A549 (cell line): ENCODE data around the gene SIRT4. TPM values are rescaled to one million over a fixed set of nuclear protein-coding genes. Genes with fewer than 3 reads are reported as not detected.

Experiments used
- ATAC-seq, 2 experiments: fragments of 200-7000 bp in 1 of 2; fragments of >200 bp in 1 of 2; cut with Nextera tagmentation in 1 of 2; cut with Tn5 transposase in 1 of 2; 3 replicates each; pipeline versions ENCODE4 v1.8.0 to v1.9.1; 2018 to 2020; ENCODE audit warnings: mild to moderate bottlenecking in 1 of 2, moderate library complexity in 1 of 2
- CTCF ChIA-PET: fragments of 300-600 bp; sonication (Branson Sonifier 250); formaldehyde crosslinking; extraction: SDS; loops from one replicate; lab custom pipeline; 2021; ENCODE audit warnings: antibody characterized with exemption, inconsistent platforms; lab: Yijun Ruan, JAX
- POLR2A ChIA-PET: fragments of 350-600 bp; formaldehyde crosslinking; extraction: SDS; loops from one replicate; lab custom pipeline; 2021; ENCODE audit warnings: antibody characterized with exemption, inconsistent platforms; lab: Yijun Ruan, JAX
- DNase-seq, 2 experiments: peaks; one replicate each; pipeline versions ENCODE4 v3.0.0 to v3.0.0-alpha.2; 2011 to 2016; ENCODE audit warnings: low read depth in 1 of 2, low spot score in 1 of 2
- FAIRE-seq: peaks from 2 replicates; lab custom pipeline; 2011; peaks lifted over from hg19 to GRCh38; lab: Jason Lieb, UNC
- H3K27ac ChIP-seq, 2 experiments: fragments of >200 bp; sonication (Bioruptor Twin); formaldehyde crosslinking; 3 replicates each; pipeline ENCODE4 v1.5.1; 2016 to 2017
- H3K4me1 ChIP-seq: fragments of >200 bp; sonication (Bioruptor Twin); formaldehyde crosslinking; 3 replicates; pipeline ENCODE4 v1.6.1; 2016
- H3K4me2 ChIP-seq: fragments of >200 bp; sonication (Bioruptor Twin); formaldehyde crosslinking; 3 replicates; pipeline ENCODE4 v1.6.1; 2016
- H3K4me3 ChIP-seq: fragments of >200 bp; sonication (Bioruptor Twin); formaldehyde crosslinking; 3 replicates; pipeline ENCODE4 v1.5.1; 2016
- H3K9me3 ChIP-seq: fragments of >200 bp; sonication (Bioruptor Twin); formaldehyde crosslinking; 3 replicates; pipeline ENCODE4 v1.6.1; 2016
- BHLHE40 ChIP-seq: IDR thresholded peaks from 2 replicates; pipeline ENCODE4 v1.6.1; 2012; ENCODE audit warnings: low read depth, low read length, inconsistent platforms
- CHD4 ChIP-seq: fragments of 200-600 bp; sonication (generic); IDR thresholded peaks from 2 replicates; pipeline ENCODE4 v1.6.1; 2016; ENCODE audit warnings: antibody characterized with exemption, mild to moderate bottlenecking, borderline replicate concordance
- CTCF ChIP-seq: fragments of >200 bp; sonication (Bioruptor Twin); formaldehyde crosslinking; IDR thresholded peaks from 3 replicates; pipeline ENCODE4 v1.5.1; 2016
- EHMT2 ChIP-seq: fragments of 200-600 bp; sonication (generic); IDR thresholded peaks from 2 replicates; pipeline ENCODE4 v1.6.1; 2016; ENCODE audit warnings: antibody characterized with exemption, low read depth, mild to moderate bottlenecking, moderate library complexity
- ESRRA ChIP-seq: fragments of 150-350 bp; IDR thresholded peaks from 2 replicates; pipeline ENCODE4 v1.6.1; 2014; ENCODE audit warnings: mild to moderate bottlenecking, low read length, borderline replicate concordance
- FOSL2 ChIP-seq, 2 experiments: fragments of 450-650 bp in 1 of 2; fragments of >200 bp in 1 of 2; sonication (Bioruptor Twin) in 1 of 2; formaldehyde crosslinking; IDR thresholded peaks; 2 replicates each; pipeline versions ENCODE4 v1.5.0 to v1.6.1; 2016 to 2020; ENCODE audit warnings: mild to moderate bottlenecking in 1 of 2, moderate library complexity in 1 of 2
- GATA3 ChIP-seq: IDR thresholded peaks from 2 replicates; pipeline ENCODE4 v1.6.1; 2012; ENCODE audit warnings: borderline replicate concordance
- HDAC2 ChIP-seq: fragments of 200-600 bp; sonication (generic); IDR thresholded peaks from 2 replicates; pipeline ENCODE4 v1.6.1; 2016
- HES2 ChIP-seq: fragments of >200 bp; sonication (Bioruptor Twin); formaldehyde crosslinking; IDR thresholded peaks from 2 replicates; pipeline ENCODE4 v1.6.1; 2016
- HEYL ChIP-seq: fragments of 250-450 bp; sonication (Bioruptor Pico); IDR thresholded peaks from 2 replicates; pipeline ENCODE4 v1.8.0; 2021; ENCODE audit warnings: mild to moderate bottlenecking, moderate library complexity
- HOXA7 ChIP-seq: fragments of 250-450 bp; sonication (Bioruptor Pico); IDR thresholded peaks from 2 replicates; pipeline ENCODE4 v1.5.0; 2020; ENCODE audit warnings: mild to moderate bottlenecking, moderate library complexity
- JUN ChIP-seq, 2 experiments: fragments of >200 bp; sonication (Bioruptor Twin); formaldehyde crosslinking; IDR thresholded peaks; 2 replicates in 1 of 2; 3 replicates in 1 of 2; pipeline ENCODE4 v1.6.1; 2016 to 2017
- JUNB ChIP-seq: fragments of >200 bp; sonication (Bioruptor Twin); formaldehyde crosslinking; IDR thresholded peaks from 2 replicates; pipeline ENCODE4 v1.6.1; 2016
- PHF8 ChIP-seq: fragments of 200-600 bp; sonication (generic); IDR thresholded peaks from 2 replicates; pipeline ENCODE4 v1.6.1; 2016; ENCODE audit warnings: low read depth, mild to moderate bottlenecking, antibody characterized with exemption, moderate library complexity, borderline replicate concordance
- POLR2AphosphoS2 ChIP-seq: conservative IDR thresholded peaks from 2 replicates; pipeline ENCODE4 v1.6.1; 2012; ENCODE audit warnings: low read length, improper control_type of control experiment, inconsistent platforms
- USF2 ChIP-seq: fragments of 450-650 bp; IDR thresholded peaks from 2 replicates; pipeline ENCODE4 v1.6.1; 2014; ENCODE audit warnings: antibody characterized with exemption
- ZFP36 ChIP-seq: fragments of 450-650 bp; IDR thresholded peaks from 2 replicates; pipeline ENCODE4 v1.6.1; 2014; ENCODE audit warnings: borderline replicate concordance; ENCODE audit not compliant: partially characterized antibody
- ZNF302 ChIP-seq: fragments of 250-450 bp; sonication (Bioruptor Pico); IDR thresholded peaks from 2 replicates; pipeline ENCODE4 v1.9.0; 2021; ENCODE audit warnings: inconsistent platforms, mild to moderate bottlenecking, moderate library complexity
- ZSCAN20 ChIP-seq: fragments of 250-450 bp; sonication (Bioruptor Pico); IDR thresholded peaks from 2 replicates; pipeline ENCODE4 v1.8.0; 2022; ENCODE audit warnings: mild to moderate bottlenecking, moderate library complexity
- WGBS: methylation state at CpG from one replicate; pipeline ENCODE4 v1.1.6; 2017; ENCODE audit errors: missing lambda C conversion rate; 5-methylcytosine and 5-hydroxymethylcytosine counted together
- polyA plus RNA-seq, 4 experiments: library from polyadenylated mRNA; depleted of rRNA in 3 of 4; stranded (reverse); fragments of >200 nt; fragmentation: RNase III in 1 of 4; extraction: RNeasy Plus Mini Kit Qiagen cat#74134 plus additional on column Dnase treatment in 1 of 4; gene quantifications; 2 replicates in 3 of 4; 3 replicates in 1 of 4; pipeline ENCODE4 v1.2.3, GENCODE V29; 2011 to 2017
- small RNA-seq, 6 experiments: library from RNA; depleted of rRNA; stranded (forward); fragments of <200 nt; gene quantifications; one replicate each; pipeline ENCODE3, GENCODE V24; 2012
- TF ChIP-seq, protein P1 (sequence below): fragments of >200 bp; sonication (Bioruptor Twin); formaldehyde crosslinking; IDR thresholded peaks from 3 replicates; pipeline ENCODE4 v1.6.1; 2016
- TF ChIP-seq, protein P2 (sequence below): fragments of 250-450 bp; sonication (Bioruptor Pico); IDR thresholded peaks from 2 replicates; pipeline ENCODE4 v1.5.0; 2021; ENCODE audit warnings: mild to moderate bottlenecking, moderate library complexity, borderline replicate concordance

SIRT4 gene
- polyA plus RNA-seq, 2 of the 4 experiments (the other 2 are of a cell fraction) = 1.6 TPM

DNA sequence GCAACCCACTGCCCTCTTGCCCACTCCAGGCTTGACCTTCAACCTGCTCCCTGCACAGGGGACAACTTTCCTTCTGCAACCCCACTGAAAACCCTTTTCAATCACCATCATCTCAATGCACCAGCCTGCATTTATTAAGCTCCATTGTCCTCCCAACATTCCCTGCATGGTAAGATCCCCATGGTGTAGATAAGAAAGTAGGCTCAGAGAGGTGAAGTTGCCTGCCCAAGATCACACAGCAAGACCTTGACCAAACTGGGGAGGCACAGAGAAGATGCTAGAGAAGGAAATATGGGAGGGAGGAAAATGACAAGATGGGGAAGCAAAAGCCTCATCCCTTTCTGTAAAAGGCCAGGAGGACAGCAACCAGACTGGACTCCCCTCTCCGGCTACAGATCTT, 57.0 kb downstream of the SIRT4 start:
- no peak overlapping the region for H3K4me3 ChIP-seq
- 94% methylated on average over 1 of the region's 1 CpG for WGBS
- no peak overlapping the region for H3K4me2 ChIP-seq
- H3K9me3 ChIP-seq = no peaks in the 10 kb centered on the region
- ATAC-seq (no peak), FAIRE-seq (no peak), DNase-seq (no peak)
- H3K27ac ChIP-seq = no peak overlapping the region
- CTCF ChIA-PET = interaction anchor here (1.0 to 1.4 kb wide), 3 partner anchors 8 to 108 kb away, joined by 3 to 5 read pairs (median 4); no protein-coding TSS in a partner anchor
- POLR2A ChIA-PET = no interaction called here
- TF ChIP-seq JUNB (no peak), ZFP36 (peak; percentile 41), ESRRA (no peak), CHD4 (no peak), HOXA7 (CRISPR knock-in tag) (no peak)
- H3K4me1 ChIP-seq = no peaks in the 10 kb centered on the region

GRCh38 chr12:120361506-120362208, 59.5 kb downstream of the SIRT4 start:
- Histone ChIP-seq H3K4me1 (no peaks in the 10 kb centered on the region), H3K4me3 (no peak overlapping the region), H3K9me3 (no peaks in the 10 kb centered on the region), H3K4me2 (no peak overlapping the region), H3K27ac (no peak overlapping the region)
- 86% methylated on average over 39 of the region's 56 CpGs for WGBS
- ChIA-PET CTCF (interaction anchor here (0.8 to 2.2 kb wide), 4 partner anchors 10 to 70 kb away, joined by 3 to 26 read pairs (median 10); no protein-coding TSS in a partner anchor), POLR2A (no interaction called here)
- ATAC-seq (no peak), DNase-seq (no peak), FAIRE-seq (no peak)
- no peak for TF ChIP-seq HEYL (CRISPR knock-in tag)
- no peak for TF ChIP-seq ZSCAN20 (CRISPR knock-in tag)
- TF ChIP-seq JUN (IDR thresholded peaks at IDR 0.05) = no peak
- TF ChIP-seq EHMT2 = no peak
- no peak for TF ChIP-seq ZNF302 (CRISPR knock-in tag)
- TF ChIP-seq, protein P1, sequence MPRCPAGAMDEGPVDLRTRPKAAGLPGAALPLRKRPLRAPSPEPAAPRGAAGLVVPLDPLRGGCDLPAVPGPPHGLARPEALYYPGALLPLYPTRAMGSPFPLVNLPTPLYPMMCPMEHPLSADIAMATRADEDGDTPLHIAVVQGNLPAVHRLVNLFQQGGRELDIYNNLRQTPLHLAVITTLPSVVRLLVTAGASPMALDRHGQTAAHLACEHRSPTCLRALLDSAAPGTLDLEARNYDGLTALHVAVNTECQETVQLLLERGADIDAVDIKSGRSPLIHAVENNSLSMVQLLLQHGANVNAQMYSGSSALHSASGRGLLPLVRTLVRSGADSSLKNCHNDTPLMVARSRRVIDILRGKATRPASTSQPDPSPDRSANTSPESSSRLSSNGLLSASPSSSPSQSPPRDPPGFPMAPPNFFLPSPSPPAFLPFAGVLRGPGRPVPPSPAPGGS = no peak
- TF ChIP-seq BHLHE40 = no peak
- TF ChIP-seq, protein P2, sequence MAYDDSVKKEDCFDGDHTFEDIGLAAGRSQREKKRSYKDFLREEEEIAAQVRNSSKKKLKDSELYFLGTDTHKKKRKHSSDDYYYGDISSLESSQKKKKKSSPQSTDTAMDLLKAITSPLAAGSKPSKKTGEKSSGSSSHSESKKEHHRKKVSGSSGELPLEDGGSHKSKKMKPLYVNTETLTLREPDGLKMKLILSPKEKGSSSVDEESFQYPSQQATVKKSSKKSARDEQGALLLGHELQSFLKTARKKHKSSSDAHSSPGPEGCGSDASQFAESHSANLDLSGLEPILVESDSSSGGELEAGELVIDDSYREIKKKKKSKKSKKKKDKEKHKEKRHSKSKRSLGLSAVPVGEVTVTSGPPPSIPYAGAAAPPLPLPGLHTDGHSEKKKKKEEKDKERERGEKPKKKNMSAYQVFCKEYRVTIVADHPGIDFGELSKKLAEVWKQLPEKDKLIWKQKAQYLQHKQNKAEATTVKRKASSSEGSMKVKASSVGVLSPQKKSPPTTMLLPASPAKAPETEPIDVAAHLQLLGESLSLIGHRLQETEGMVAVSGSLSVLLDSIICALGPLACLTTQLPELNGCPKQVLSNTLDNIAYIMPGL (CRISPR knock-in tag) = no peak
- no peak for TF ChIP-seq POLR2AphosphoS2
- TF ChIP-seq USF2 = no peak
- TF ChIP-seq PHF8 = no peak
- TF ChIP-seq HES2 = no peak
- TF ChIP-seq HDAC2 = no peak
- no peak for TF ChIP-seq CTCF
- no peak for TF ChIP-seq FOSL2 (IDR thresholded peaks at IDR 0.05)
- TF ChIP-seq FOSL2 (CRISPR knock-in tag; IDR thresholded peaks at IDR 0.05) = no peak
- no peak for TF ChIP-seq JUNB
- no peak for TF ChIP-seq GATA3

Small RNA genes lying within 50 kb of the gene (small RNA-seq; reads per million reads assigned to genes)
- gene RNU4-1 (4.9 to 425 (median 44.7) reads per million in 6 experiments), gene RNU4-2 (12.8 to 1,807 (median 120) reads per million in 6 experiments), gene RNU6-1088P (0 reads per million in 6 experiments)

Other genes starting within 250 kb of the SIRT4 start
- gene RAB35, start 185.6 kb upstream of the SIRT4 start, polyA plus RNA-seq (2011; rRNA removed) = 42.0 and 67.6 TPM in 2 replicates
- 44.0 to 49.5 TPM (median 47.8 TPM) in 3 replicates for gene RAB35, start 185.6 kb upstream of the SIRT4 start, polyA plus RNA-seq (2017; fragmentation: RNase III; extraction: RNeasy Plus Mini Kit Qiagen cat#74134 plus additional on column Dnase treatment)
- gene GCN1, start 107.6 kb upstream of the SIRT4 start, polyA plus RNA-seq (2011; rRNA removed) = 64.1 and 81.5 TPM in 2 replicates
- 43.2 to 50.8 TPM (median 45.8 TPM) in 3 replicates for gene GCN1, start 107.6 kb upstream of the SIRT4 start, polyA plus RNA-seq (2017; fragmentation: RNase III; extraction: RNeasy Plus Mini Kit Qiagen cat#74134 plus additional on column Dnase treatment)
- gene RPLP0, start 101.2 kb upstream of the SIRT4 start, polyA plus RNA-seq (2011; rRNA removed) = 5,441 and 7,182 TPM in 2 replicates
- gene RPLP0, start 101.2 kb upstream of the SIRT4 start, polyA plus RNA-seq (2017; fragmentation: RNase III; extraction: RNeasy Plus Mini Kit Qiagen cat#74134 plus additional on column Dnase treatment) = 3,449 to 3,524 TPM (median 3,456 TPM) in 3 replicates
- gene PXN, start 36.6 kb upstream of the SIRT4 start, polyA plus RNA-seq (2011; rRNA removed) = 40.1 and 62.8 TPM in 2 replicates
- gene PXN, start 36.6 kb upstream of the SIRT4 start, polyA plus RNA-seq (2017; fragmentation: RNase III; extraction: RNeasy Plus Mini Kit Qiagen cat#74134 plus additional on column Dnase treatment) = 97.0 to 102 TPM (median 98.6 TPM) in 3 replicates
- gene RNU4-2, start 10.4 kb upstream of the SIRT4 start, polyA plus RNA-seq (2011; rRNA removed) = under 0.01 TPM in 1 of 2 replicates, not detected in the other
- not detected in 3 replicates for gene RNU4-2, start 10.4 kb upstream of the SIRT4 start, polyA plus RNA-seq (2017; fragmentation: RNase III; extraction: RNeasy Plus Mini Kit Qiagen cat#74134 plus additional on column Dnase treatment)
- gene RNU4-1, start 9.1 kb upstream of the SIRT4 start, polyA plus RNA-seq (2011; rRNA removed) = not detected in 2 replicates
- gene RNU4-1, start 9.1 kb upstream of the SIRT4 start, polyA plus RNA-seq (2017; fragmentation: RNase III; extraction: RNeasy Plus Mini Kit Qiagen cat#74134 plus additional on column Dnase treatment) = not detected in 3 replicates
- 0.21 TPM in 1 of 2 replicates, not detected in the other for gene PLA2G1B, start 25.5 kb downstream of the SIRT4 start, polyA plus RNA-seq (2011; rRNA removed)
- not detected in 3 replicates for gene PLA2G1B, start 25.5 kb downstream of the SIRT4 start, polyA plus RNA-seq (2017; fragmentation: RNase III; extraction: RNeasy Plus Mini Kit Qiagen cat#74134 plus additional on column Dnase treatment)
- 0.44 and 0.72 TPM in 2 replicates for gene MSI1, start 66.8 kb downstream of the SIRT4 start, polyA plus RNA-seq (2011; rRNA removed)
- 1.0 to 1.9 TPM (median 1.4 TPM) in 3 replicates for gene MSI1, start 66.8 kb downstream of the SIRT4 start, polyA plus RNA-seq (2017; fragmentation: RNase III; extraction: RNeasy Plus Mini Kit Qiagen cat#74134 plus additional on column Dnase treatment)
- 948 and 1,287 TPM in 2 replicates for gene COX6A1, start 135.8 kb downstream of the SIRT4 start, polyA plus RNA-seq (2011; rRNA removed)
- gene COX6A1, start 135.8 kb downstream of the SIRT4 start, polyA plus RNA-seq (2017; fragmentation: RNase III; extraction: RNeasy Plus Mini Kit Qiagen cat#74134 plus additional on column Dnase treatment) = 709 to 768 TPM (median 759 TPM) in 3 replicates
- gene TRIAP1, start 144.1 kb downstream of the SIRT4 start, polyA plus RNA-seq (2011; rRNA removed) = 97.9 and 114 TPM in 2 replicates
- gene TRIAP1, start 144.1 kb downstream of the SIRT4 start, polyA plus RNA-seq (2017; fragmentation: RNase III; extraction: RNeasy Plus Mini Kit Qiagen cat#74134 plus additional on column Dnase treatment) = 70.9 to 81.9 TPM (median 72.3 TPM) in 3 replicates
- gene GATC, start 144.1 kb downstream of the SIRT4 start, polyA plus RNA-seq (2011; rRNA removed) = 39.9 and 40.6 TPM in 2 replicates
- 19.7 to 22.5 TPM (median 20.6 TPM) in 3 replicates for gene GATC, start 144.1 kb downstream of the SIRT4 start, polyA plus RNA-seq (2017; fragmentation: RNase III; extraction: RNeasy Plus Mini Kit Qiagen cat#74134 plus additional on column Dnase treatment)
- gene SRSF9, start 167.4 kb downstream of the SIRT4 start, polyA plus RNA-seq (2011; rRNA removed) = 173 and 218 TPM in 2 replicates
- 288 to 316 TPM (median 306 TPM) in 3 replicates for gene SRSF9, start 167.4 kb downstream of the SIRT4 start, polyA plus RNA-seq (2017; fragmentation: RNase III; extraction: RNeasy Plus Mini Kit Qiagen cat#74134 plus additional on column Dnase treatment)
- 744 and 825 TPM in 2 replicates for gene DYNLL1, start 193.8 kb downstream of the SIRT4 start, polyA plus RNA-seq (2011; rRNA removed)
- 700 to 848 TPM (median 735 TPM) in 3 replicates for gene DYNLL1, start 193.8 kb downstream of the SIRT4 start, polyA plus RNA-seq (2017; fragmentation: RNase III; extraction: RNeasy Plus Mini Kit Qiagen cat#74134 plus additional on column Dnase treatment)
- 84.9 and 100.0 TPM in 2 replicates for gene COQ5, start 226.8 kb downstream of the SIRT4 start, polyA plus RNA-seq (2011; rRNA removed)
- 46.6 to 49.6 TPM (median 48.9 TPM) in 3 replicates for gene COQ5, start 226.8 kb downstream of the SIRT4 start, polyA plus RNA-seq (2017; fragmentation: RNase III; extraction: RNeasy Plus Mini Kit Qiagen cat#74134 plus additional on column Dnase treatment)
- 118 and 137 TPM in 2 replicates for gene RNF10, start 232.0 kb downstream of the SIRT4 start, polyA plus RNA-seq (2011; rRNA removed)
- 87.0 to 101 TPM (median 99.3 TPM) in 3 replicates for gene RNF10, start 232.0 kb downstream of the SIRT4 start, polyA plus RNA-seq (2017; fragmentation: RNase III; extraction: RNeasy Plus Mini Kit Qiagen cat#74134 plus additional on column Dnase treatment)